NCI-H226 (cell line): ENCODE results near the gene CYP26A1.
"Not testable (repeated sequence)": the region's sequence is repeated elsewhere in the genome, so short reads cannot be mapped to it uniquely, and the experiment has no call there.

Experiments used
- DNase-seq: peaks from one replicate; pipeline ENCODE4 v3.0.0-alpha.2; 2015

The CYP26A1 gene

DNA sequence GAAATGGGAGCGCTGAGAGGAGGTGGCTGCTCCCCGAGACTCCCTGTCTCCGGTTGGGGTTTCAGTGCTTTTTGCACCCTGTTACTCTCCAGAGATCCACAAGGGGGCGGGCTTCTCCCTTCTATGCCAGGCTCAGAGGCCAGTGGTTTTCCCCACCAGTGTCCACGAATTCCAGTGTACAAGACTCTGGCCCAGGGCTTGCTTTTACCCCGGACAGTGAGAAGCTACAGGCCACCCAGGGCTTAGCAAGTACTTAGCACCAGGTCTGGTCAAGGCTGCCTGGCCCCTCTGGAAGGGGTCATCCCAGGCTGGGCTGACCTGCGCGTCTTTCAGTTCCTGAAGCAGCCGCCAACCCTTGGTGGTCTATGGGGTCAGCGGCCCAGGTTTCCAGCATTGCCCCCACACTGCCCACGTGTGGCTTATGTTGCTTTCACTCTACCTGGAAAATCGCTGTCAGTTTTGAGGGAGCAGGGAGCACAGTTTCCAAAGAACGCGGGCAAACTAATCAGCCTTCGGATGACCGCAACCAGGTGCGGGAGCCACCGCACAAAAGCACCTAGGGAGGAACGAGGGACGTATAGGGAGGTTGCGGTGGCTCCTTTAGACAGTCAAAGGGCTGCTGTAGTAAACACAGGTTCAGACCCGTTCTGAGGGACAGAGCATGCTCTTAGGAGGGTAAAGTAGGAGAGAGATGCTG lies 6.8 kb downstream of the CYP26A1 start:
- peak; percentile 22 for DNase-seq

DNA sequence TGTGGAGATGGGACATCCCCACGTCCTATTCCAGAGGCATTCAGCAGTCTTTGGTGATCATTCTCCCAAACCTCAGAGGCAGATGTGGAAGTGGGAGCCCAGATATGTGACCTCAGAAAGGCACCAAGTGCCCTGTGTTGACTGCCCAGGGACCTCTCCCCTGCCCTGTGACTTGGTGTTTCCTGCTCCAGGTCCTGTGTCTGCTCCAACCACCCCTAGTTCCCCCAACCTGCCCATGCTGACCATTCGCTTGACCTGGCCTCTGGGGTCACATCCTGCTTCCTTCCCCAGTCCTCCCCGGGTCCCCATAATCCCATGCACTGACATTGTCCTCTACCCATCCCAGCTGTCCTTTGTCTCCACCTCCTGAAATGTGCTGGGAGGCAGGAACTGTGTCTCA lies 7.6 kb downstream of the CYP26A1 start:
- DNase-seq, result no peak

DNA sequence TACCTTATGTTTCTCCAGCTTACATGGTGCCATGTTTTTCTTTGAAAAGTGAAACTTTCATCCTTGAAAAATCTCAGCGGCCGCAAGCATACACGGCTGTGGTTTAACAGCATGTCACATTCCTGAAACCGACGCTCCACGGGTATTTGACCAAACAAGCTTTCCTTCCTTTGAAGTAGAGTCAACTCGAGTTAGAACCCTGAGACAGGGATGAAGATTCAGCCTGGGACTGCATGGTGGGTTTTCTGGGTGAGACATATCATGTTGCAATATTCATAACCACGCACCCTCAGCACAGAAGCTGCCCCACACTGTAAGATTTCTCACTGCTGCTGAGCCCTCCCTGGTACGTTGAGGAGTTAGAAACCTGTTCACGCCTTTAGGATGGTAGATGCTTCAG lies 8.1 kb downstream of the CYP26A1 start:
- DNase-seq, result no peak

DNA sequence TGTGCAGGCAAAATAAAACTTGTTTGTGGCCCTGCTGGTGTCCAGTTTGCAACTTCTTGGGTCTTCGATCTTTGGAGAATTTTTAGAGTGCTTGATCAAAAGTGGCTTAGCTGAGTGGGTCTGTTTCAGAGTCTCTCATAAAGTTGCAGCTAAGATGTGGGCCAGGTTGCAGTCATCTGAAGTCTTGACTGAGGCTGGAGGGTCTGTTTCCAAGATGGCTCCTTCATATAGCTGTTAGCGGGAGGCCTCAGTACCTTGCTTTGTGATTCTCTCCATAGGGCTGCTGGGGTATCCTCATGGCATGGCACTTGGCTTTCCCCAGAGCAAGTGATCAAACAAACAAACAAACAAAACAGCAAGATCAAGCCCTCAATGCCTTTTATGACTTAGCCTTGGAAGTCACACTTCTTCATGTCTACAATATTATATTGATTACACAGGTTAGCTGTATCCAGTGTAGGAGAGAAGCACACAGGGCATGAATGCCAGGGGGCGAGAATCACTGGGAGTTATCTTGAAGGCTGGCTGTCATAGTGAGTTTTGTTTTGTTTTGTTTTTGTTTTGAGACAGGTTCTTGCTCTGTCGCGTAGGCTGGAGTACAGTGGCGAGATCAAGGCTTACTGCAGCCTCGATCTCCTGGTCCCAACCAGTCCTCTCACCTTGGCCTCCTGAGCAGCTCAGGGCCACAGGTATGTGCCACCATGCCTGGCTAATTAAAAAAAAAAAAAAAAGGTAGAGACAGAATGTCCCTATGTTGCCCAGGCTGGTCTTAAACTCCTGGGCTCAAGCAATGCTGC lies 10.2 kb downstream of the CYP26A1 start:
- DNase-seq, result no peak

DNA sequence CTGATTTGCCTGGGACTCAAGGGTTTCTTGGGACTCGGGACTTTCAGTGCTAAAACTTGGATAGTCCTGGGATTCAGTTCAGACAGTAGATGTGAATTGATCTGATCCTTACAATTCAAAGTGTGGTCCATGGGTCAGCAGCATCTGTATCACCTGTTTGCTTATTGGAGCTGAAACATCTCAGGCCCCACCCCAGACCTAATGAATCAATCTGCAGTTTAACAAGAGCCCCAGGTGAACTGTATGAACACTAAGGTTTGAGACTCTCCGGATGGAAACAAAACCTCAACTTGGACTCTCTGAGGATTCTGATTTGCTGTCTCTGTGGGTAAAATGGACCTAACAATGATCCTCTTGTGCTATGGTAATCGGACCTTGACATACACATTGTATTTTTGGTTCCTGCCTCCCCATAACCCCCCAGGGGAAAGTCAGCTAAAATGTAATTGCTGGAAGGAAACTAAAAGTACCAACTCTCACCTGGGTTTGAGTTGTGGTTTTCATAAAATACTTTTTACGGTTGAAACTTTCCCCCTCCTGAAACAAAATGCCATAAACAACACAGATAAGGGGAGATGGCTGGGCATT lies 11.7 kb downstream of the CYP26A1 start:
- no peak for DNase-seq

DNA sequence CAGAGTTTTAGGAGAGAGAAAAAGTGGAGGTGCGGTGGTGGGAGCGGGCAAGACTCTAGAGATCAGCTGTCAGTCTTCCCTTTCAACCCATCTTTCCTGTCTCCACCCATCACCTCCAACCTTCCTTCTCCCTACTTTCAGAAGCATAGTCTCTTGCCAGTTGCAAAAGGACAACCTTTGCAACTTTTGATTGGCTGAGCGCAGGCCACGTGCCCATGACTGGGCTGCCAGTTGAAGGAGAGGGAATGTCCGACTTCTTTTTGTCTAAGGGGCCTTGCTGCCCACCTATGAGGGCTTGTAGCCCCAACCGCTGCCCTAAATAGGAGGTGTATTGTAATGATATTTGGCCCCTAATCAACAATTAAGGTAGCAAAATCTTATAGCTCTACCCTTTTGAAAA lies 12.6 kb downstream of the CYP26A1 start:
- no peak for DNase-seq

DNA sequence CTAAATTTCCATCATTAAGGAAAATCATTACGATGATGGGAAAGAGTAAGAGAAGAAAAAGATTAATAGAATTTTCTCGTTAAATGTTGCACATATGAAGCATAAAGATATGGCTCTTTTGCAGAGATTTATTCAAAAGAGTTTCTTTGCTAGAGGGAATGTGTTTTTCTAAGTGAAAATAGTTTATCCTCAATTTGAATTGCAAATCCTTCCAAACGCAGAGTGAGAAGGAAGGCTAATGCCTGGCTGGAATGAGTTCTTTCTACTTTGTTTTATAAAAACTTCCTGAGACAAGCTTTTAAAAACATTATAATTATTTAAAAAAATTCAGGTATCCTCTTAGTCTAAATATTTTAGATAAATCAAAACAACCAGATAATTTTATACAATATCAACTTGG lies 14.2 kb downstream of the CYP26A1 start:
- DNase-seq, result no peak

DNA sequence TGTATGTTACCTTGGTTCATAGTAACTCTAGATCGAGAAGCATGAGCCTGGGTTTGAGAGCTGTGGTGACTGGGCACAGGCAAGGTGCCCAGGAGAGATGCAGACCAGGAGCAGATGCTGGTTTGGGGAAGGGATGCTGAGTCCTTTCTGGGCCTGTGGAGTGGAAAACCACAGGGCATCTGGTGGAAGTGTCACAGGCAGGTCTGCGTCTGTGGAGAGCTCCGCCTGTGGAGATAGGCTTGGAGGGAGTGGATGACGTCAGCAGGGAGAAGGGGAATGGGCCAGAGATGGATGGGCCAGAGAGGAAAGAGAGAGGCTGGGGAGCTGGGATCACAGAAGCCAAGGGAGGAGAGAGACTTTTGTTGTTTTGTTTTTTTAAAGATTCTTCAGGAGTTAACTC lies 14.8 kb downstream of the CYP26A1 start:
- DNase-seq, result no peak

DNA sequence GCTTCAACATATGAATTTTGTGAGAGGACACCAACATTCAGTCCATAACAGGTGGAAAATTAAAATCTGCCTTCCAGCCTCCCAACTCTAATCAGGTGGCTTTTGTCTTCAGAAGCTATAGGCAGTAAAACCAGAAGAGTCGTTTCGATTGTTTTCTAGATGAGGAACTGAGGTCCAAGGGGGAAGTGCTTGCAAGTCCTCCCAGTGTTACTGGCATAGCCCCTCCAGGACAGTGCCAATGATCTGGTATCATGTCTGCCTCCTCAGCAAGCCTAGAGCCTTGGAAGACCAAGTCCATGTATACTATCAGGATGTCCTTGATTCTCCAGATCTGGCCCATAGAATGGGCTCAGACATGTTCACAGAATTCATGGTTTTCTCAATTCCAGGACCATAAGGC lies 16.9 kb downstream of the CYP26A1 start:
- DNase-seq, result no peak

DNA sequence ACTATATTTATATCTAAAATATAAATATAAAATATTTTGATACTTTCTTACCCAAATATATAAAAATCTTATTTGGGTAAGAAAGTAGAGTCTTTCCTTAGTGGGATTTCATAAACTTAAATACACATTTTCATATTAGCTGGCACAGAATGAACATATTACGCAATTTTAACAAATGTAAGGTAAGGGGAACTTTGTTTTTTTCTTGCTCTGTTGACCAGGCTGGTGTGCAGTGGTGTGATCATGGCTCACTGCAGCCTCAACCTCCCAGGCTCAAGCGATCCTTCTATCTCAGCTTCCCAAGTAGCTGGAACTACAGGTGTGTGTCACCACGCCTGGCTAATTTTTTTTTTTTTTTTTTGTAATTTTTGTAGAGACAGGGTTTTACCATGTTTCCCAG lies 18.3 kb downstream of the CYP26A1 start:
- no peak for DNase-seq

DNA sequence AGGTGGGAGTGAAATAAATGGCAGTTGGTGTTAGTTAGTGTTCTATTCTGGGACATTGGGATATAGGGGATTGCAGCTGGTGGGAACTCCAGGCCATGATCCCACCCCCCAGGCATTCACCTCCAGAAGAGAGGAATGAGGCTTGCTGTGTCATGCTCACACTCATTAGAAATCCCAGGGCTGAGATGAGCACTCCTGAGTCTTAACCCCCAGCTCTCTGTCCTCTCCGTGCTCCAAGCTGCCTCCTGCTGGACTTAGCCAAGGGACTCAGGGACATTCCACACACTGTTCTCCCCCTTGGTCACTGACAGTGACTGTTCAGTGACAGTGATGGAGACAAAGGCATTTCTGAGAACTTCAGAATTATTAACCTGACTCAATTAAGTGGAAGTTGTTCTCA lies 21.5 kb downstream of the CYP26A1 start:
- DNase-seq, result no peak

DNA sequence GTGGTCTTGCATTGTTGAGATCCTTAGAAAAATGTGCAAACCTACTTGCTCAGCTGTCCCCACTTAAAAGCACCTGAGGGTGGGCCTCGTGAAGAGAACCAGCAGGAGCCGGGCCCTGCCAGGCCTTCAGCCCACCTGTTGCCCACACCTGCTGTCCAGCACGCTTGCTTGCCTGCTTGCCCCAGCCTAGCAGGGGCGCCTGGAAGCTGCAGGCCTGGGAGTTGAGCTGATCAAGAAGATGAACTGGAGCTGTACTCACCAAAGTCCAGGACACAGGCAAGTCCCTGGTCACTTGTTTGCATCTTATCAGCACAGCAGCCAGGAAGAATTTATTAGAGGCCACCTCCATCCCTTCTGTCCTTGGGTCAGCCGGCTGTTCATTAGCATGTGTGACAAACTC lies 23.2 kb downstream of the CYP26A1 start:
- no peak for DNase-seq

DNA sequence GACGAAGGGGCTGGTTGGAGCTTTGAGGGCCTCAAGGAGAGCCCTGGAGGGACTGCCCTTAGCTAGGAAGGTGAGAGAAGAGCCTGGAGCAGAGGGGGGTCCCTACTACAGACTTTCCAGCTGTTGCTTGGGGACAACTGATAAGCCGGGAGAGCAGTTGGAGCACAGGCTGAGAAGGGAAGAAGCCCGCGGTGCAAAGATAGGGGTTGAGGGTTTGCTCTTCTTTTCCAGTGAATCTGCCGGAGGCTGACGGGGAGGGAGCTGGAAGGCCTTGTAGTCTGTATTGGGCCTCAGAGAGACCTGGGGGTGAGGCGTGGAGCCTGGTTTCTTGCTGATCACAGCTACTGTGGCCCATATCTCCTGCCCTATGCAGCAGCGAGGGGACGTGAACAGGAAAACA lies 23.7 kb downstream of the CYP26A1 start:
- DNase-seq, result no peak

DNA sequence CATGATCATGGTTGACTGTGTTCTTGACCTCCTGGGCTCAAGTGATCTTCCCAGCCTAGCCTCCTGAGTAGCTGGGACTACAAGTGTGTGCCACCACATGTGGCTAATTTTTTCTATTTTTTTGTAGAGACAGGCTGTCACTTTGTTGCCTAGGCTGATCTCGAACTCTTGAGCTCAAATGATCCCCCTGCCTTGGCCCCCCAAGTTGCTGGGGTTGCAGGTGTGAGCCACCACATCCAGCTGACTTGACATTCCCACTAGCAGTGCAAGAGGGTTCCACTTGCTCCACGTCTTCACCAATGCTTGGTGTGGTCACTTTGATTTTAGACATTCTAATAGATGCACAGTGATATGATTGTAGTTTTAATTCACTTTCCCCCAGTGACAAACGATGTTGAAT lies 25.1 kb downstream of the CYP26A1 start:
- no peak for DNase-seq

DNA sequence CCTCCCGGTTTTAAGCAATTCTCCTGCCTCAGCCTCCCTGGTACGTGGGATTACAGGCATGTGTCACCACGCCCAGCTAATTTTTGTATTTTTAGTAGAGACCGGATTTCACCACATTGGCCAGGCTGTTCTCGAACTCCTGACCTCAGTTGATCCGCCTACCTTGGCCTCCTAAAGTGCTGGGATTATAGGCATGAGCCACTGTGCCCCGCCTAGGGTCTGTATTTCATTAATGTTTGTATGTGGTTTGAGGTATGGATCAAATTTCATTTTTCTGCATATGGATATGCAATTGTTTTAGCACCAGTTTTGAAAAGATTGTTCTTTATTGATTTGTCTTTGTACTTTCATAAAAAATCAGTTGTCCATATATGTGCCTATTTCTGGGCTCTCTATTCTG lies 26.0 kb downstream of the CYP26A1 start:
- no peak for DNase-seq

DNA sequence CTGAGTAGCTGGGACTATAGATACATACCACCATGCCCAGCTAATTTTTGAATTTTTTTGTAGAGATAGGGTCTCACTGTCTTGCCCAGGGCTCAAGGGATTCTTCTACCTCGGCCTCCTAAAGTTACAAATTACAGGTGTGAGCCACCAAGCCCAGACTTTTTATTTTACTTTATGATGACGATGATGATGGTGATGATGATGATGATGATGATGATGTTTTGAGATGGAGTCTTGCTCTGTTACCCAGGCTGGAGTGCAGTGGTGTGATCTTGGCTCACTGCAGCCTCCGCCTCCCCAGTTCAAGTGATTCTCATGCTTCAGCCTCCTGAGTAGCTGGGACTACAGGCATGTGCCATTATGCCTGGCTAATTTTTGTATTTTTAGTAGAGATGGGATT lies 27.5 kb downstream of the CYP26A1 start:
- DNase-seq, result not testable (repeated sequence)

DNA sequence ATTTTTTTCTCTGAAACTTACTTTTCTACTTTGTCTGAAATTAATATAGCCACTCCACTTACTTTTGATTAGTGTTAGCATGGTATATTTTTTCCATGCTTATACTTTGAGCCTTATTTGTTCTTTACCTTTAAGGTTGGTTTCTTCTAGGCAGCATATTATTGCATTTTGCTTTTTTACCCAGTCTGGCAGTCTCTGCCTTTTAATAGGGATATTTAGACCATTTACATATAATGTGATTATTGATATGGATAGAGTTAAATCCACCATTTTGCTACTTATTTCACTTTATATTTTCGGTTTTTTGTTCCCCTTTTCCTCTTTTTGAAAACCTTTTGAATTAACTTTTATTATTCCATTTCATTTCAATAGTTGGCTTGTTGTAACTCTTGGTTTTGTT lies 30.3 kb downstream of the CYP26A1 start:
- DNase-seq, result no peak

DNA sequence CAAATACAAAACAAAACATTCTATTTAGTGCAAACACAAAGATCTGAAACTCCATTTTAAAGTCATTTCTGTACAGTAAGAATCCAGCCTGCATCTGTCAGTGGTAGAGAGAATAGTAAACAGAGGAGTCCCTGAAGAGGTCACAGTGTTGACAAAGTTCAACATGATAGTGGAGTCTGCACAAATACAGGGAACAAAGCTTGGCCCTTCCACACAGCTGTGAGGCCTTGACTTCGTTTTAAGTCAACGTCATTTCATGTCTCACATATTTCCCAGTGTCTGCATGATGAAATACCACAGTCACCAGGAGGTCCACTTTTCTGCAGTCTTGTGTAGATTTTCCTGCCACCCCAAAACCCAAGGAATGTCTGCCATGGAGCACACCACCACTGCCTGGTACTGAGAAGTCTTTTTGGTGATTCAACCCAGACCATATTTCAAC lies 33.0 kb downstream of the CYP26A1 start:
- no peak for DNase-seq

DNA sequence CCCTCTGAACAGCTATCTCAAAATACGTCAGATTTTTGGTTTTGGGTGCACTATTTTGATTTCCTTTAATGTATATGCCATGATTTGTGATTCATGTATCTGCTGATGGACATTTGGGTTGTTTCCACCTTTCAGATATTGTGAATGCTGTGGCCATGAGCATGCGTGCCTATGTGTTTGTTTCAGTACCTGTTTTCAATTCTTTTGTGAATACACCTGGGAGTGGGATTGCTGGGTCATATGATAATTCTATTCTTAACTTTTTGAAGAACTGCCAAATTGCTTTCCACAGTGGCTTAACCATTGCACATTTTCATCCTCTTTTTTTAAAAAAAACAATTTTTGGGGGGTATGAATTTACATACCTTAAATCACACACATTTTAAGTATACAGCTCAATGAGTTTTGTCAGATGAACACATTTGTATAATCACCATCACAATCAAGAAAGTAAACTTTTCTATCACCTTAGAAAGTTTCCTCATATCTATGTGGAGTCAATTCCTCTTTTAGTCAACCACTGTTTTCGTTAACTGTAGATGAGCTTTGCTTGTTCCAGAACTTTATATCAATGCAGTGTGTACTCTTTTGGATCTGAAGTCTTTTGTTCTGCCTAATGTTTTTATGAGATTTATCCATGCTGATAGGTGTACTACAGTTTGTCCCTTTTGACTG lies 36.9 kb downstream of the CYP26A1 start:
- no peak for DNase-seq

DNA sequence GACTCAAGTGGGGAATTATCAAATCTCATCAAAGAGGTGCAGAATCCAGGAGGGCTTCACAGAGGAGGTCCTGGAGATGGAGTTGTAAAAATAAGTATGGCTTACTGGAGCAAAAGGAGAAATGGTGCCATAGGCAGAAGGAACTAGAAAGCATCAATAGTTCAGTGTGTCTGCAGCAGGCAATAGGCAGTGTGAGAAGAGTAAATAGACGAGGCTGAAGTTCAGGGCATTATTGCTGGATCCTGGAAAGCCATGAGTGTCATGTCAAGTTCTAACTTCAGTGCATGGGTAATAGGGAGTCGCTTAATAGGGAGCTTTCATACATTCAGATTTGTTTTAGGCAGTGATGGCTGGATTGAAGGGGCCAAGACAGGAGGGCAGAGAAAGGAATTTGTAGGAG lies 39.3 kb downstream of the CYP26A1 start:
- no peak for DNase-seq

DNA sequence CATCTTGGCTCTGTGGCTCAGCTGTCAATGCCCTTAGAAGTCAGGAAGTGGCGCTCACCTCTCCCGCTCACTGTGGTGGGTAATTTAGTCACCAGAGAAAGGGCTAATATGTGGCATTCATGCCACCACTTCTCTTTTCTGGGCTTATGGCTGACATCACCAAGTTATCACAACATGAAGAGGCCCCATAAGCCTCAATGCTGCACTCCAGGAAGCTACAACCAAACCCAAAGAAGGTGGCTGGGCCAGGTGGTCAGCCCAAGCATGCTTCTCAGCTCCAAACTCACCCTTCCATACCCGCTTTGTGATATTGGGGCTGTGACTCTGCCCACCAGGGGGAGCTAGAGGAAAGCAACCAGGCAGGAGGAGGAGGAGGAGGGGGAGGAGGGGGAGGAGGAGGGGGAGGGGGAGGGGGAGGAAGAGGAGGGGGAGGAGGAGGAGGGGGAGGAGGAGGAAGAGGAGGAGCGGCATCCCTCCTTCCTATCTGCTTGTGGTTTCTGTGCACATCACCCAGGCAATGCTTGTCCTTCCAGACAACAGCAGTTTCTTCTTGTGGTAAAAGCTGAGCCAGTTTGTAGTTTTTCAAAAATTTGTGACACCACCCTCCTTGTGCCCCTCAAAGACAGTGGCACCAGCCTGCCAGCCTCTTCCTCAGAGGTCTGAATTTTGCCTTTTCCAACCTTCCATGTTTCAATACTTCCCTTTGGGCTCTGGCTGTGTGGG lies 42.1 kb downstream of the CYP26A1 start:
- peak; percentile 42 for DNase-seq

DNA sequence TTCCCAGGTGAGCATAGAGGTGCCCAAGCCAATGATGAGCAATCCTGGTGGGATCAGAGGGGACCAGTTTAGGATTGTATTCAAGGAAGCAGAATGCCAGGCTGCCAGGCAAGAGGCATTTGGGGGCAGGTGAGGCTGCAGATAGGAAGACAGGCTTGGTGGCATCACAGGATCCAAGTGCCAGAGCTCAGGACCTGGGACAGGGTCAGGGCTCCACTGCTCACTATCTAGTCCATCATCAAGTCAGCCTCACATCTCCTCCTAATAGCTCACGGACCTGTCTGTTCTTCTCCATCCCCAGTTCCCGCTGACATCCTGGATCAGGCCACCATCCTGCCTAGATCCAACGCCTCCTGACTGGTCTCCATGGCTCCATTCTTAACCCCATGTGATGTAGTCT lies 47.6 kb downstream of the CYP26A1 start:
- no peak for DNase-seq

DNA sequence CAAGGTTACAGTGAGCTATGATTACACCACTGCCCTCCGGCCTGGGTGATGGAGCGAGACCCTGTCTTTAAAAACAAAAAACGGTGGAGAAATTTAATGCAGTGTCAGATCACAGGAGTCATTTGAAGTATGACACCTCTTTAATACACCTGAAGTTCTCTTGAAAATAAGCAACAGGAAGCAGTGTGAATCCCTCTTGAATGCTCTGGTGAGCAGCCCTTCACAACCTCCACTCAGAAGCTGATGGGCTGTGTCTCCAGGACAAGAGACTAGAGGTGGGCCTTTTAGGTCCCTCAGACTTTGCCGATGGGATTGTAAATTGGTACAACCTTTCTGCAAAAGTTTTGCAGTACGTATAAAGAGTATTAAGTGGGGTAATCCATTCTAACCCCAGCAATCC lies 50.1 kb downstream of the CYP26A1 start:
- no peak for DNase-seq
